HepG2 (cell line): Measurements from ENCODE around the gene LZTS2. TPM values are rescaled to one million over a fixed set of nuclear protein-coding genes. Genes with fewer than 3 reads are reported as not detected.
A peak's percentile ranks its signal among the peaks of the same experiment; 100 is the strongest.

Source experiments
- ASH2L ChIP-seq: fragments of 300-600, 200-600 bp; sonication (generic); IDR thresholded peaks from 2 replicates; pipeline ENCODE4 v1.7.0; 2017; ENCODE audit warnings: low read depth, mild to moderate bottlenecking, moderate library complexity, mixed read lengths, low read length; ENCODE audit not compliant: insufficient read length
- CHD2 ChIP-seq: IDR thresholded peaks from 2 replicates; pipeline ENCODE4 v1.6.1; 2011; ENCODE audit warnings: low read depth, low read length, improper control_type of control experiment
- GABPB1 ChIP-seq: IDR thresholded peaks from 2 replicates; pipeline ENCODE4 v1.6.1; 2016; ENCODE audit warnings: mild to moderate bottlenecking, missing genetic modification reagents, moderate library complexity, missing compliant biosample characterization
- HNF1B ChIP-seq: sonication (generic); formaldehyde crosslinking; IDR thresholded peaks from 2 replicates; pipeline ENCODE4 v1.5.1; 2020; ENCODE audit warnings: mild to moderate bottlenecking, moderate library complexity, missing genetic modification reagents
- HNRNPLL ChIP-seq: fragments of 200-400 bp; formaldehyde crosslinking; IDR thresholded peaks from 2 replicates; pipeline ENCODE4 v1.6.1; 2017; ENCODE audit warnings: mild to moderate bottlenecking, low read depth, low read length; ENCODE audit not compliant: poor library complexity, severe bottlenecking
- KDM2A ChIP-seq: sonication (generic); formaldehyde crosslinking; IDR thresholded peaks from 2 replicates; pipeline ENCODE4 v1.4.0; 2020; ENCODE audit warnings: low read depth, missing genetic modification reagents, borderline replicate concordance
- SALL2 ChIP-seq: sonication (generic); formaldehyde crosslinking; IDR thresholded peaks from 2 replicates; pipeline ENCODE4 v1.8.1; 2023; ENCODE audit warnings: mild to moderate bottlenecking, missing genetic modification reagents, inconsistent platforms
- SP2 ChIP-seq: sonication (generic); formaldehyde crosslinking; IDR thresholded peaks from 2 replicates; pipeline ENCODE4 v1.5.1; 2020; ENCODE audit warnings: mild to moderate bottlenecking, missing genetic modification reagents
- ZIK1 ChIP-seq: sonication (generic); formaldehyde crosslinking; IDR thresholded peaks from 2 replicates; pipeline ENCODE4 v1.5.0; 2020; ENCODE audit warnings: mild to moderate bottlenecking, low read depth, missing genetic modification reagents, borderline replicate concordance
- ZMYM4 ChIP-seq: sonication (generic); formaldehyde crosslinking; IDR thresholded peaks from 2 replicates; pipeline ENCODE4 v1.8.1; 2023; ENCODE audit warnings: mild to moderate bottlenecking, missing genetic modification reagents
- ZNF317 ChIP-seq: sonication (generic); formaldehyde crosslinking; IDR thresholded peaks from 2 replicates; pipeline ENCODE4 v1.5.0; 2020; ENCODE audit warnings: mild to moderate bottlenecking, missing genetic modification reagents
- ZNF407 ChIP-seq: sonication (generic); formaldehyde crosslinking; IDR thresholded peaks from one replicate; pipeline ENCODE4 v1.5.1; 2020; ENCODE audit warnings: mild to moderate bottlenecking, missing genetic modification reagents; ENCODE audit errors: not compliant biosample characterization
- ZNF839 ChIP-seq: sonication (generic); formaldehyde crosslinking; IDR thresholded peaks from 2 replicates; pipeline ENCODE4 v1.4.0; 2020; ENCODE audit warnings: missing genetic modification reagents, mild to moderate bottlenecking, borderline replicate concordance
- ZNF891 ChIP-seq: sonication (generic); formaldehyde crosslinking; IDR thresholded peaks from 2 replicates; pipeline ENCODE4 v1.5.0; 2020; ENCODE audit warnings: mild to moderate bottlenecking, missing genetic modification reagents
- ZXDC ChIP-seq: sonication (generic); formaldehyde crosslinking; IDR thresholded peaks from 2 replicates; pipeline ENCODE4 v1.5.0; 2020; ENCODE audit warnings: mild to moderate bottlenecking, missing genetic modification reagents
- polyA plus RNA-seq, 8 experiments: library from polyadenylated mRNA; depleted of rRNA in 3 of 8; stranded (reverse) in 7 of 8; unstranded in 1 of 8; fragments of >200 nt; fragmentation: Illumina TruSeq in 4 of 8; extraction: Trizol in 4 of 8; gene quantifications; 2 replicates each; pipeline versions ENCODE4 v1.2.1 to v1.2.3, GENCODE V29; 2011 to 2016; ENCODE audit warnings: low read depth in 4 of 8, missing spikeins in 1 of 8, mixed read lengths in 1 of 8; ENCODE audit not compliant: insufficient read depth in 1 of 8
- total RNA-seq, 5 experiments: library from RNA; depleted of rRNA; stranded (reverse); fragments of >200 nt; fragmentation: Illumina TruSeq; extraction: Trizol; gene quantifications; 2 replicates each; pipeline ENCODE4 v1.2.3, GENCODE V29; 2016; ENCODE audit warnings: low read depth in 1 of 5

Gene LZTS2
- total and polyA plus RNA-seq, 2 of the 13 experiments (the other 11 are each of a cell fraction or from before 2014, with no cell fraction given): 43.6 to 65.6 TPM

- TF ChIP-seq ZNF407 (CRISPR knock-in tag): peak; percentile 65
- TF ChIP-seq ZMYM4 (CRISPR knock-in tag): peak; percentile 29; the same call in 1 of the 2 replicates
- 0 out of 2 replicates have a peak, but pooled peaks have one; percentile 10 for TF ChIP-seq ZXDC (CRISPR knock-in tag)
- peak; percentile 70; the same call in 1 of the 2 replicates for TF ChIP-seq GABPB1
- TF ChIP-seq HNRNPLL: peak; percentile 72
- TF ChIP-seq HNF1B: 0 out of 2 replicates have a peak, but pooled peaks have one; percentile 26
- TF ChIP-seq ZNF317 (CRISPR knock-in tag): 0 out of 2 replicates have a peak, but pooled peaks have one; percentile 35
- 0 out of 2 replicates have a peak, but pooled peaks have one; percentile 27 for TF ChIP-seq ZNF839 (CRISPR knock-in tag)
- 0 out of 2 replicates have a peak, but pooled peaks have one; percentile 2 for TF ChIP-seq SALL2 (CRISPR knock-in tag)
- TF ChIP-seq KDM2A: peak; percentile 18; the same call in 1 of the 2 replicates
- TF ChIP-seq ZNF891 (CRISPR knock-in tag): peak; percentile 15; the same call in 1 of the 2 replicates
- TF ChIP-seq SP2: peak; percentile 96
- 0 out of 2 replicates have a peak, but pooled peaks have one; percentile 24 for TF ChIP-seq CHD2
- TF ChIP-seq ASH2L: peak; percentile 3
- TF ChIP-seq ZIK1 (CRISPR knock-in tag): no peak
Observed at GRCh38 chr10:101031128-101031795, 31.7 kb downstream of the LZTS2 start, which contains the start of the genes PDZD7 and SFXN3 (continued).
